Measurements from ENCODE around the gene HHAT. TPM values are rescaled to one million over a fixed set of nuclear protein-coding genes. Genes with fewer than 3 reads are reported as not detected.
"Not testable (repeated sequence)": the region's sequence is repeated elsewhere in the genome, so short reads cannot be mapped to it uniquely, and the experiment has no call there.

The HHAT gene
- total RNA-seq, 1 donor, result 15.1 TPM

- no peak for DNase-seq (ENCODE audit: low read depth in 2 of 3, low spot score in 2 of 3)
Observed at GRCh38 chr1:210352575-210352974, 23.9 kb downstream of the HHAT start.

DNA sequence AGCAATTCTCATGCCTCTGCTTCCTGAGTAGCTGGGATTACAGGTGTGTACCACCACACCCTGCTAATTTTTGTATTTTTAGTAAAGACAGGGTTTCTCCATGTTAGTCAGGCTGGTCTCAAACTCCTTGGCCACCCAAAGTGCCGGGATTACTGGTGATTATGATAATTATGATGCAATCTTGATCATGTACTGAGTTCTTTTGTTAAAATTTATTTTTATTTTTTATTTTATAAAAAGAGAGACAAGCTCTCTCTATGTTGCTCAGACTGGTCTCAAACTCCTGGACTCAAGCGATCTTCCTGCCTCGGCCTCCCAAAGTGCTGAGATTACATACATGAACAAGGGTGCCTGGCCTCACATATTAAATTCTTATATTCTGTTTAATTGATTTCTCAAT lies 25.6 kb downstream of the HHAT start:
- DNase-seq (ENCODE audit: low read depth in 2 of 3, low spot score in 2 of 3), result not testable (repeated sequence)

DNA sequence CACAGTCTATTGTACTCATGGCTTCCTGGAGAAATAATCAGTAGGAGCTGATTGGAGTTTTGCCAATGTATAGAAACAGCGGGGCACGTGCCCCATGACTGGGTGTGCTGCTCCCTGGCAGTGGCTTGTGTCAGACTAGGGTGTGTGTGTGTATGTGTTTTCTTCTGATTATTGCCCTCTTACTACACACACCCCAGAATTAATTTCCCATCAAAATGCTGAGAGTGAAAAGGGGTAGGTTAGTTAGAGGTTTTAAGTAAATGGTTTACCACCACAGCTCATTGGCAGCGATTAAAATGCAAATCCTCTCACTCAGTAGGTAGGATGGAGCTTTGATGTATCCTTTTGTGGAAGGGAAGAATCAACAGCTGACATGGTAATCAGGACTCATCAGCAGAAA lies 29.9 kb downstream of the HHAT start:
- DNase-seq (ENCODE audit: low read depth in 2 of 3, low spot score in 2 of 3), result no peak

DNA sequence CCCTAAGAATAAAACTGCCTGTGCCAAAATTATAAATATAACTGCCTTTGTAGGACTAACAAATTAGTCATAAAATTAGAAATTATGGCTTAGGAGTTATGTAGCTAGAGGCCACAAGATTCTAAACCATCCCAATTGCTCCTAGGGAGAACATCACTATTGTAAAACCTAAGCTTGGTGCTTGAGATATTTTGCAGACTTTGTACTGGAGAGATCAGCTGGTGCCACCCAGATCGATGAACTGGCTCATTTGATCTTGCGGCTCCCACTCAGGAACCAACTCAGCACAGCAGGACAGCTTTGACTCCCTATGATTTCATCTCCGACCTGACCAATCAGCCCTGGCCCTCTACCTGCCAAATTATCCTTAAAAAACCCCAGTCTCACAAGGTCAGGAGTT lies 30.6 kb downstream of the HHAT start:
- DNase-seq (ENCODE audit: low read depth in 2 of 3, low spot score in 2 of 3), result no peak

GRCh38 chr1:210360852-210361477 lies 32.3 kb downstream of the HHAT start:
- peak in 1 of 3 donors; percentile 50 for DNase-seq (ENCODE audit: low read depth in 2 of 3, low spot score in 2 of 3)

DNA sequence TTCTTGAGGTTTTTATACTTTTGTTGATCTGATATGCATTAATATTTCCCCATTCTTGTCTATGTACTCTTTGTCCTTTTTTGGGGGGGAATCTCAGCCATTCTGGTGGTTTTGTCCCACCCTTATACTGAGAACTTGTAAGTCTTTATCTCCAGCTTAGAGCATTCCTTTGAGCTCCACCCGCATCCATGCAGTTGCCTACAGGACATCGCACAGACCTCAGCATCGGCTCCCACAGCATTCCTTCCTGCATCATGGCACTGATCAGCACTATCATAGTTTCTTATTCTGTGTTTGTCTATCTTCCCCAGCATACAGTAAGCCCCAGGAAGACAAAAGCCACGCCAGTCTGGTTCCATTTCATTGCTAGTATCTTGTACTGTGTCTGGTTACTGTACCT lies 33.0 kb downstream of the HHAT start:
- DNase-seq (ENCODE audit: low read depth in 2 of 3, low spot score in 2 of 3), result no peak

- DNase-seq (ENCODE audit: low read depth in 2 of 3, low spot score in 2 of 3), result no peak
Observed at GRCh38 chr1:210362526-210362925, 33.8 kb downstream of the HHAT start.

DNA sequence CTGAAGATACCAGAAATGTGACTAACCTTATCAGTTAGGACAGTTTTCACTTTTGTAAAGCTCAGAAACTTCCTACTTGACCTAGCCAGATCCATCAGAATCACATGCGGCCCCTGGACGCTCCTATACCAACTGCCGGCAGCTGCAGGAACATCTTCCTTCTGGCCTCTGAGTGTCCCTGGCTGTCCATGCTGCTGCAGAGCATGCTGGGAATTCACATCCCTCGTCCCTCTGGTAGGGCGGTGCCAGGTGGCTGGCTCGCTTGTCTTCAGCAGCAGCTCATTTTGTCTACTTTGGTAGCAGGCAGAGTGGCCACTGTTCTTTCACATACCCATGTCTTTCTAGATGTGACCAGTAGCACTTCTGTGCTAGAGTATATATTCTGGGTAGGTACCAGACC lies 34.4 kb downstream of the HHAT start:
- DNase-seq (ENCODE audit: low read depth in 2 of 3, low spot score in 2 of 3), result no peak

GRCh38 chr1:210364479-210364878 lies 35.8 kb downstream of the HHAT start:
- DNase-seq (ENCODE audit: low read depth in 2 of 3, low spot score in 2 of 3), result no peak

DNA sequence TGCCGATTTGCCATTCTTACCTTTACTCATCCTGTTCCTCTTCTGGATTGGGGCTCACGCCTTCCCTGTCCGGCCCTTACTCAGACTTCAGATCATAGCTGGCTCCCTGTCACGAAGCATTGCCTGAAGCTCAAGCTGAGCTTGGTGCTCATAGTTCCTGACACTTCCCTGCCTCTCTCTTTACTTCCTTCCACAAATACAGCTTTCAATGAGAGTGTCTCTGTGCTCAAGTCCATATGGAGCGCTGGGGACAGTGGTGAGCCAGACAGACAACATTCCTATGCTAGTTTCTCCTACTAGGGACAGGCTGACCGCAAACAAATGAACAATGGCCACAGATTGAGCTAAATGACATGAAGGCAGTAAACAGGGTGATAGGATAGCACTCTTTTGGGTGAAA lies 38.1 kb downstream of the HHAT start:
- no peak for DNase-seq (ENCODE audit: low read depth in 2 of 3, low spot score in 2 of 3)

- DNase-seq (ENCODE audit: low read depth in 2 of 3, low spot score in 2 of 3), result no peak
Observed at GRCh38 chr1:210367566-210367965, 38.9 kb downstream of the HHAT start.

GRCh38 chr1:210369425-210369824 lies 40.7 kb downstream of the HHAT start:
- no peak for DNase-seq (ENCODE audit: low read depth in 2 of 3, low spot score in 2 of 3)

GRCh38 chr1:210371916-210372315 lies 43.2 kb downstream of the HHAT start:
- no peak for DNase-seq (ENCODE audit: low read depth in 2 of 3, low spot score in 2 of 3)

- DNase-seq (ENCODE audit: low read depth in 2 of 3, low spot score in 2 of 3), result no peak
Observed at GRCh38 chr1:210372491-210372890, 43.8 kb downstream of the HHAT start.

DNA sequence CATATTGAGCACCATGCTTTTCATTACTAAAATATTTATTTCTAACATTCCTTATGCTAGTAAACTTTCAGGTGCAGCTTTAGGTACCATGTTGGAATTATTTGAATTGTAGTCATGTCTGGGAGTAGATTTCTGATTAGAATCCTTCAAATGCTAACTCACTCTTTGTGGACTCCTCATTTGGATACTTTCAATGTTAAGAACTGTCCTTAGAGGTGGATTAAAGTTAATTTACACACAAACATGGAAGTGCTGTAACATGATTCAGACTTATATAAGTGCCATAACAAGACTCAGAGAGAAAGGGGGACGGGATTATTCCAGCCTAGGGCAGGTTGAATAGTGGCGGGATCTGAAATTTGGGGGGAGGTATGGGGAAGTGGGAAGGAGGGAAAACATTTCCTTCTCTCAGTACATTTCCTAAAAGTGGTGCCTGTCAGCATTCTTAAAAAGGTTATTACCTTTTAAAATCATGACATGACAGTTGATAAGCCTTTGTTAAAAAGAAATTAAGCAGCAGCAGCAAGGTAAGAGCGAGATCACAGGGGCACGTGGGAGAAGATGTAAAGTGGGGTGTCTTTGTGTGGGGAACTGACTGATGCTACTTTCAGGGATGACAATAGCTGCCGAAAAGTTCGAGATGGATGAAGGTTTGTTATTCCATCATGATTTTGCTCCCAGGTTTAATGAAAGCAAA lies 44.4 kb downstream of the HHAT start:
- no peak for DNase-seq (ENCODE audit: low read depth in 2 of 3, low spot score in 2 of 3)

DNA sequence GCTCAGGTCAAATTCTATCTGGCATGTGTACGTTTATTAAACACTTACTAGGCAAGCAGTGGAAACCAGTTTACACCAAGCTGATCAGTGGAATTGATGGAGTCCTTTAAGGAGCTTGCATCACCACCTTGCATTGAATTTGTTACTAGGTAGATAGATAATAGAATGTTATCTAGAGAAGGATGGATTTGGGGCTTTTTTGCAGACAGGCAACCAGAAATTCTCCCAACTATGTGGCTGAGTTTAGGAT lies 44.9 kb downstream of the HHAT start:
- DNase-seq (ENCODE audit: low read depth in 2 of 3, low spot score in 2 of 3), result no peak

DNA sequence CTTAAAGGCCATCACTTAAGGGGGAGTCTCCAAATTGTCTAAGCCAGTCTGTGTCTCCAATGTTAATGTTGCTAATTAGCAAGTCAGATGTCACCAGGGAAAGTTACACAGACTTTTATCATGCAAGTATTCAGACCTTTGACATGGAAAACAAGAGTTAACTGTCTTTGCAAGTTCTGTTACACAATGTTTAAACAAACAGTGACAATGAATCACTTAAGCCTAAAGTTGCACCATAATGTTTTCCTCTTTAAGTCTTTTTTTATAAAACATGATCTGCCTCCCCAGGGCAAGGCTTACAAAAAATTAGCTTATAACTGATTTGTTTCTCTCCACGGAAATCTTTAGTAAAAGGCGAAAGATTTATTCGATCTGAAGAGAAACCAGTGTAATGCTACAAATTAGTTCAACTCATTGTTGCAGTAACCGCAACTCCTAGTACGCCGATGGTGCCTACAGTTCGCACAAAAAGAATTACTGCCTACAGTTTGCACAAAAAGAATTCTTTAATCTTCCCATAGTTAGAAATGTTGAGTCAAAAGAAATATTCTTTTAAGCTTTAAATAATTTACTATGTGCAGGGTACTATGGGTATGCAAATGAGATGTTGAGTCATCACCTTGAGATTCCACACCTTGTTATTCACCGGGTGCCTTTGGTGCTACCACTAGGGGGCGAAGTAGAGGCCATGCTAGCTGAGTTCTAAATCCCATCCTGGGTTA lies 45.3 kb downstream of the HHAT start:
- DNase-seq (ENCODE audit: low read depth in 2 of 3, low spot score in 2 of 3), result peak; percentile 28 to 37 (median 36)

GRCh38 chr1:210374600-210374953 lies 45.9 kb downstream of the HHAT start:
- DNase-seq (ENCODE audit: low read depth in 2 of 3, low spot score in 2 of 3), result no peak

- no peak for DNase-seq (ENCODE audit: low read depth in 2 of 3, low spot score in 2 of 3)
Observed at GRCh38 chr1:210376836-210377372, 48.2 kb downstream of the HHAT start.

DNA sequence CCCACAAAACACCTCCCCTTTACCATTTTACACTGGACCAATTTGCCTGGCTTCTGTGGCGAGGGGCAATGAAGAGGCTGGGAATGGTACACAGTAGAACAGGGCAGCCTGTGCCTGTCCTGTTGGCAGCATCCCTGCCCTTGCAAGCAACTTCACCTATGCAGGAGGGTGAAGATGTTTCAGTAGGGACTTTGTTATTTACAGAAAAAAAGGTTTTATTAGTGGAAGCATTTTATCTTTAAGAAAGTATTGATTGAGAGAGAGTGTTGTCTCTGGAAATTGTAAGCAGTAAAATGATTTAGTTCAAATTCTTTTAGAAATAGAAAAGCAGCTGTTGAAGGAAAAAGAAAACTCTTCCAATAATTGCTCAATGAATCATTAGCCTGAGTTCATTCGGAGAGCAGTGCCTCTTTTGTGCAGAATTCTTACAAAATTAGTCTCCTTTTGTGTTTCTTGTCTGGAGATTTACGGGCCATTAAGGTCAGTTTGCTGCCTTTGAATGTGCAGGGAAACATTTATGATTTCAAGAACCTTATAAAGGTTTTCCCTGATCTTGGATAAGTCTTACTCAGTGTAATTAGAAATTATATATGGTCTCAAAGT lies 49.1 kb downstream of the HHAT start:
- no peak for DNase-seq (ENCODE audit: low read depth in 2 of 3, low spot score in 2 of 3)

DNA sequence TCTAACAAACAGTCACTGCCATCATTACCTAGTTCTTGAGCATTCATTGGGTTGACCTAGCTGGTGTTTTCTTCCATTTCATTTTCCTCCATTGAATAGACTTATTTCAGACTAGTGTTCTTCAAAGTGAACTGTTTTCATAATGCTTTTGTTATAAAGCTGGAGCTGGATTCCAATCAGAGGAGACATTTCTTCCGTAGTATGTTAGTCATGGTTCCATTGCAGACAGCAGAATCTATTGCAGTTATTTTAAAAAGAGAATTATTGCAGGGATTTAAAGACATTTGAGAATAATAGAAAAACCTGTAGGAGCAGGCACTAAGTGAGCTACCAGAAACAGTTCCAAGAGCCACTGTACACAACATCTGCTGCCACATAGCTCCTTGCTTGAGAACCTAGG lies 50.0 kb downstream of the HHAT start:
- DNase-seq (ENCODE audit: low read depth in 2 of 3, low spot score in 2 of 3), result no peak

DNA sequence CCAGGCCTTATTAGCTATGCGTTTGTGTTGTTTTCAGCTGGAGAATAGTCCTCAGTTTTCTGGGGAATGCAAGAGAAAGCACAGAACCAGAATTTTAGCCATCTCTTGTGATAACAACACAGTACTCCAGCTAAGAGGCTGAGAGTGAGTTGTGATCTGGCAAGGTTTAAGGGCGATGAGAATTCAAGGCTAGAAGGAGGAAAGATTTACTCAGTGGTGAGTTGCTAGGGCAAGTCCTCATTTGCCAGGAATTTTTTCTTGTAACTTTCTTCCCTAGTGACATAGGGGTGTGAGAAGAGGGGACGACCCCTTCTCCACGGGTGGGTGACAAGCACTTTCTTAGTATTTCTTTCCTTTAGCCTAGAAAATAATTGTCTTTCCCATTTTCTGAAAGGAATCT lies 53.2 kb downstream of the HHAT start:
- DNase-seq (ENCODE audit: low read depth in 2 of 3, low spot score in 2 of 3), result no peak
